NCI-H2196 treated with DMSO at 0.1 percent for 48 hours (cell line): ENCODE data around the gene HAS3.
"Not testable (repeated sequence)": the region's sequence is repeated elsewhere in the genome, so short reads cannot be mapped to it uniquely, and the experiment has no call there.

ENCODE experiments used
- DNase-seq: peaks from one replicate; lab custom pipeline; 2025; ENCODE audit not compliant: unreplicated experiment; lab: John Stamatoyannopoulos, UW

The HAS3 gene, protein sequence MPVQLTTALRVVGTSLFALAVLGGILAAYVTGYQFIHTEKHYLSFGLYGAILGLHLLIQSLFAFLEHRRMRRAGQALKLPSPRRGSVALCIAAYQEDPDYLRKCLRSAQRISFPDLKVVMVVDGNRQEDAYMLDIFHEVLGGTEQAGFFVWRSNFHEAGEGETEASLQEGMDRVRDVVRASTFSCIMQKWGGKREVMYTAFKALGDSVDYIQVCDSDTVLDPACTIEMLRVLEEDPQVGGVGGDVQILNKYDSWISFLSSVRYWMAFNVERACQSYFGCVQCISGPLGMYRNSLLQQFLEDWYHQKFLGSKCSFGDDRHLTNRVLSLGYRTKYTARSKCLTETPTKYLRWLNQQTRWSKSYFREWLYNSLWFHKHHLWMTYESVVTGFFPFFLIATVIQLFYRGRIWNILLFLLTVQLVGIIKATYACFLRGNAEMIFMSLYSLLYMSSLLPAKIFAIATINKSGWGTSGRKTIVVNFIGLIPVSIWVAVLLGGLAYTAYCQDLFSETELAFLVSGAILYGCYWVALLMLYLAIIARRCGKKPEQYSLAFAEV

GRCh38 chr16:69105501-69106361 lies at the start of gene HAS3:
HAS3 (plus strand) TSS chr16:69105653; CDS start chr16:69109396, 3,743 bp downstream.
- DNase-seq: no peak

DNA sequence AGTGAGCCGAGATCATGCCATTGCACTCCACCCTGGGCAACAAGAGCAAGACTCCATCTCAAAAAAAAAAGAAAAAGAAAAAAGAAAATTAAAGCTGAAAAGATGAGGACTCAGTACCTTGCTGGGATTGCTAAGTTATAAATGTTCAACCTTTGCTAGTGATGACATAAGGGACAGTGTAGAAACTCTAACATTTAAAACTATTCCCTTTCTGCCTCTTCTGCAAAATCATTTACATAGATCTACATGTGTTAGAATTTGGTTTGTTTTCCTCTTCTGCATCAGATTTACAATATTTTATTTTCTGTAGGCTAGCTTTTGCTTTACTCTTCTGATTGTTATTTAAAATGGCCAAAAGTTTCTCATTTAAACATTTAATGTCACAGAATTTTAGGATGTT lies 49.5 kb upstream of the HAS3 start:
- DNase-seq: no peak

DNA sequence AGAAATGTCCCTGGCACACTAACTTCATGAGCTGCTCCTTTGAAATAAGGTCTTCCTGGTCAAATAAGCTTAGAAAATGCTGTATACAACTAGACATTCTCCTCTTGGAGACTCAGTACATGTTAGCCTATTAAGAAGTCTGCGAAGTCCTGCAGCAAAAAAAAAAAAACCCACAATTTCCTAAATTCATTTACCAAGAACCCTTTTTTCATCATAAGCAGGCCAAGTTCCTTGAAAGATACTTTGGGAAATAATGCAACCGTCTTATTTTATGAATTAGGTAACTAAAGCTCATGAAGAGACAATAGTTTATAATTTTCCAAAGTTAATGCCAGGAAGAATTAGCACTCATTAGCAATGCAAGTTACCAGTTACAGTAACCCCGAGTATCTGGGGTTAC lies 49.0 kb upstream of the HAS3 start:
- no peak for DNase-seq

- no peak for DNase-seq
Measured at GRCh38 chr16:69057400-69058378, 47.8 kb upstream of the HAS3 start.

GRCh38 chr16:69063491-69063890 lies 42.0 kb upstream of the HAS3 start:
- not testable (repeated sequence) for DNase-seq

DNA sequence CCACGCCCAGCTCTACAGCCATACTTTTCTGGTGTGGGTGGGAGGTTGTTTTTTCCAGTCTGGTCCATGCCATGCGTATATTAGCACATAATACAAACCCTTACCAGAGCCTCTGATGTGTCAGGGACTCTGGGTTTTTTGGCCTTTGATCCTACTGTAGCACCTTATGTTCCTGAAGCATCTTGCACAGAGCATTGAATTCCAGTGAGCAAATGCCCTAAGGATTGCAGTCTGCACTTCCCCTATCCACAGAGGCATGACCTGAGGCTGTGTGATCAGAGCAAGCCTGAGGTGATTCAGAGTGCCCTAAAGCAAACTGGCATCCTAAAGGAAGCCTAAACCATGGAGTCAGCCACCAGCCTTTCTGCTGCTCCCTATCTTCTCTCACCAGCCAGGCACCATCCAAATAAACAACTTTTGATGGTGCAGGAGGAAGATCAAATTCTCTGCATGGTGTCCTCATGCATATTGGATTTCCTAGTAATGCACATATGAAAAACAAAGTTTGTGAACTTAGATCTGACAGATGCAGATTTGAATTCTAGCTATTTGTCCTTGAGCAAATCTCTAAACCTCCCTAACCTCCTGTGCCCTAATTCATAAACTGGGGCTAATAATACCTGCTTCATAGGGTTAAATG lies 41.2 kb upstream of the HAS3 start:
- no peak for DNase-seq

- no peak for DNase-seq
Measured at GRCh38 chr16:69064764-69065313, 40.6 kb upstream of the HAS3 start.

GRCh38 chr16:69069504-69069903 lies 35.9 kb upstream of the HAS3 start:
- no peak for DNase-seq

- no peak for DNase-seq
Measured at GRCh38 chr16:69071036-69071435, 34.4 kb upstream of the HAS3 start.

- no peak for DNase-seq
Measured at GRCh38 chr16:69072640-69072974, 32.8 kb upstream of the HAS3 start.

DNA sequence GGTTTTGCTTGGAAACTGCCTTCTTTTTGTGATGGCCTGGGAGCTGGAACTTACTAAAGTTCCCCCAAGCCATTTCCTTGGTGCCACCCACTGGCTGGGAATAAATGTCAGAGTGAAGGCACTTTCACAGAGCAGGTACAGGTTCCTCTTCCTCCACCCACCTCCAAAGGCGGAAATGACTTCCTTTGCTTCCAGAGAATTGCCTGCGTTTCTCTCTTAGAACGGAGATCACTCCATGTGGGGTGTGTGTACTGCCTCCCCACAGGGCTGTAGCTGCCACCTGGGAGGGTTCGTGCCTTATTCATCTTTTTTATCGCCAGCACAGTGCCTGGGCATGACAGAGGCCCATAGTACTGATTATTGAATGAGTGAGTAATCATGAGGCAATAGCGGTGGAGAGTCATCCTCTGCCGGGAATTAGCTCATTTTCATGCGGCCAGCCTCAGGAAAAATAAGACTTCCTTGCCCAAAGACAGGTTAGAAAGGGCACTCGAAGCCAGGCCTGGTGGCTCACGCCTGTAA lies 32.2 kb upstream of the HAS3 start:
- DNase-seq: no peak

GRCh38 chr16:69077251-69077650 lies 28.2 kb upstream of the HAS3 start:
- DNase-seq: no peak

- no peak for DNase-seq
Measured at GRCh38 chr16:69078073-69078472, 27.4 kb upstream of the HAS3 start.

DNA sequence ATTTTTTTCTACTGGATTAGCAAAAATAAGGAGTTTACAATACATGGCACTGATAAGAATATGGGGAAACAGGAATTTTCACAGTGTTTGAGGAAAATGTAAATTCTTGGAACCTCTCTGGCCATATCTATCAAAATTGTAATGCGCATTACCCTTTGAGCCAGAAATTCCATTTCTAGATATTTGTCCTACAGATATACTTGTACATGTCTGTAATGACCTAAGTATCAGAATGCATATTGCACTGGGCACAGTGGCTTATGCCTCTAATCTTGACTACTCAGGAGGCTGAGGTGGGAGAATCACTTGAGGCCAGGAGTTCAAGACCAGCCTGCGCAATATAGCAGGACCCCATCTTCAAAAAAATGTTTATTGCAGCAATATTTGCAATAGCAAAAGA lies 25.8 kb upstream of the HAS3 start:
- DNase-seq: no peak

DNA sequence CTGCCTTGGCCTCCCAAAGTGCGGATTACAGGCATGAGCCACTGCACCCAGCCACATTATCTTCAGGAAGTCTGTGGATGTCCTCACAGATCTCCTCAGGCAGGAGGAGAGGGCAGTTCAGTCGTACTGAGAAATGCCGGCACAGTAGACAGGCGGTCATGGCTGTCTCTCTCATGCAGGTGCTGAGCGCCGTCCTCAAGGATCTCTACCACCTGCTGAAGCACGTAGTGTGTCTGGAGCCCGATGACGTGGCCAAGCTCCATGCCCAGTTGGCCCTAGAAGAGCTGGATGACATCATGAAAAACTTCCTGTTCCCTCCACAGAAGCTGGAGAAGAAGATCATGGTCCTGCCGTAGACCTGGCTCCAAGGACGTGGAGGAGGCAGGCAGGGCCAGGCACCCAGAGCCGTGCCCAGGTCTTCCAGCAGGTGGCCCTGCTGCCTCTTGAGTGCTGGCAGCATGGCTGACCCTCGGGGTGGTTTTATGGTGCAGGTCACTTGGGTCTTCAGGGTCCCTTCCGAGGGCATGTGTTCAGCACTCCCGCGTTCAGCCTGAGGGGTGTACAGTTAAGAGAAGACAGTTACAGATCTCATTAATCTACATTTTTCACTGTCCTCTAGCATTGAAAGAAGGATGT lies 22.0 kb upstream of the HAS3 start:
- no peak for DNase-seq

- DNase-seq: no peak
Measured at GRCh38 chr16:69084289-69084688, 21.2 kb upstream of the HAS3 start.

- DNase-seq: no peak
Measured at GRCh38 chr16:69085032-69085695, 20.3 kb upstream of the HAS3 start.

GRCh38 chr16:69087161-69087581 lies 18.3 kb upstream of the HAS3 start:
- no peak for DNase-seq

GRCh38 chr16:69088684-69089083 lies 16.8 kb upstream of the HAS3 start:
- DNase-seq: no peak
